Fibroblast of lung (primary cell): ENCODE data around the gene ACADSB.

ENCODE experiments used
- CTCF ChIP-seq, 2 donors: IDR thresholded peaks in 1 of 2; conservative IDR thresholded peaks in 1 of 2; 1 replicate in 1 of 2; 2 replicates in 1 of 2; pipeline ENCODE4 v1.5.1; 2011 to 2012; ENCODE audit warnings: low read length in 2 of 2, control low read depth in 1 of 2, inconsistent platforms in 1 of 2, low read depth in 1 of 2, mild to moderate bottlenecking in 1 of 2
- EZH2 ChIP-seq: IDR thresholded peaks from 2 replicates; pipeline ENCODE4 v1.5.1; 2012; ENCODE audit warnings: low read length, control low read depth, mild to moderate bottlenecking; ENCODE audit errors: missing control alignments

- TF ChIP-seq CTCF (conservative IDR thresholded peaks at IDR 0.05 in 1 of 2, IDR thresholded peaks at IDR 0.05 in 1 of 2; ENCODE audit: low read depth in 1 of 2, low read length in 2 of 2): no peak
- no peak for TF ChIP-seq EZH2
Measured at GRCh38 chr10:123086281-123086680, 77.5 kb downstream of the ACADSB start.
